Epithelial cell of prostate (primary cell): ENCODE results near the gene MYH3.
"Not testable (repeated sequence)": the region's sequence is repeated elsewhere in the genome, so short reads cannot be mapped to it uniquely, and the experiment has no call there.

ENCODE experiments used
- DNase-seq: peaks from one replicate; pipeline ENCODE4 v3.0.0-alpha.2; 2011; ENCODE audit warnings: low read depth, low spot score
- H3K27ac ChIP-seq: fragments of 450-650 bp; 2 replicates; pipeline ENCODE4 v1.5.1; 2017; ENCODE audit warnings: mild to moderate bottlenecking

The MYH3 gene

DNA sequence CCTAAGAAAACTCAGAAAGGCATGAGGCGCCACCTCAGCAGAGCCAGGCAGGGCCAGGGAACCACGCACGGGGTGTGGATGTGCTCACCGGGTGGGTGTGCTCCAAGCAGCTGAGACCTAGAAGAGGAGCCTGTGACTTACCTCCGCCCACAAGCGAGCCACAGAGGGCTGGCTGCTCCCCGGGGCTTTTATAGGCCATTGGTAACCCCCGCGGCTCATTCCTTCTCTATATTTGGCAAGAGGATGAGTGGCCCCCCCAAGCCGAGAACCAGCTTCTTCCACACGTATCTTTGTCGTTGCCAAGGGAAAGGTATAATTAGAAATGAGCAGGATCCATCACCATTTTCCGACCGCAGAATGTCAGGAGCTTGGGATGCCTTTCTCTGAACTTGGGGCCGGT, at the start of gene MYH3:
Gene MYH3 (minus strand): TSS at position 162 of the 400 bp plus-strand sequence. CDS start 2,245 bp downstream, outside the sequence.
- no peak for DNase-seq
- H3K27ac ChIP-seq: no peak within 1 kb of the TSS

DNA sequence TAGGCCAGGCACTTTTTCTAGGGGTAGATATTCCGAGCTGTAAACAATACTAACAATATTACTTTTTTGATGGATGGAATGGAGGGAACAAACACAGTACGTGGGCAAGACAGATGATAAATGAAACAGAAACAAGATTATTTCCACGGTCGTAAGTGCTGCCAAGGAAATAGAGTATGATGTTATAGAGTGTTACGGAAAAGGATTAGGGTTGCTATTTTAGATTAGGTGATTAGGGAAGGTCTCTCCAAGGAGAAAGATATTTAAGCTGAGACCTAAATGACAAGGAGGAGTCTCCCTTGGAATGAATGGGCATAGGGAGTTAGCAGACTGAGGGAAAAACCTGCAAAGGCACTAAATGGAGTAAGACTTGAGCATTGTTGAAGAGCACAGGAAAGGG, 48.6 kb upstream of the MYH3 start:
- no peak overlapping the region for H3K27ac ChIP-seq
- no peak for DNase-seq

DNA sequence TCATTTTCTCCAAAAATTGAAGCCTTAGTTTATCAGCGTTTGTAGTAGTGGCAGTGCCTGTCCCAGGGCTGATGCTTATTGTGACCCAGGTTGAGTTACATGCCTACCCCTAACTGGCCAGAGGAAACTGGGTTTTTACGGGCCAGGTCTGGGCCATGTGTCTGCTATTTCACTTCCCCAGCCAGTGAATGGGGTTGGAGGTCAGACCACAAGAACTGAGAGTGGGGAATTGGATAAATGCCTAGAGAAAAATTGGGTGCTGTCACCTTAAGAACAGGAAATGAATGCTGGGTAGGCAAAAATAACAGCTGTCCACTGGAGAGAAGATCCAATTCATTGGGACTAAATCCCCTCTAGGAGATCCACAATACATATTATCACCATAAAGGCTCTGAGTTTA, 45.5 kb upstream of the MYH3 start:
- no peak overlapping the region for H3K27ac ChIP-seq
- no peak for DNase-seq

DNA sequence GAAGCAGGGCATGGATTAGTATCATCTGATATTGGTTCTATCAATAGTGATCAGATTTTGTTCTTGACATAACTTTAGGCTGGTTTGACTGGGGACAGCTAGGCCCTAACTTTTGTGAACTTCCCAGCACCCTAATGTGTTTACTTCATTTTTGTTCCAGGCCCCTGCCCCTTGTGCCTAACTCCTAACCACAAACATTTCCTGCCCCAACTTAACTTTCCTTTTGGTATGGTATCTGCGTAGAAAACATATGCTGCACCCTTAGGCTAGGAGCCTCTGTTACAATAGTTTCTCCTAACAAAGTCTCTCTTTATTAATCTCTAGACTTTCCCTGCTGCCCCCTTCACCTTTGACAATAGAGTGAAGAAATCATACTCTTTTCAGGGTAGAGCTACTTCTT, 42.7 kb upstream of the MYH3 start:
- no peak for DNase-seq
- H3K27ac ChIP-seq: no peak overlapping the region

DNA sequence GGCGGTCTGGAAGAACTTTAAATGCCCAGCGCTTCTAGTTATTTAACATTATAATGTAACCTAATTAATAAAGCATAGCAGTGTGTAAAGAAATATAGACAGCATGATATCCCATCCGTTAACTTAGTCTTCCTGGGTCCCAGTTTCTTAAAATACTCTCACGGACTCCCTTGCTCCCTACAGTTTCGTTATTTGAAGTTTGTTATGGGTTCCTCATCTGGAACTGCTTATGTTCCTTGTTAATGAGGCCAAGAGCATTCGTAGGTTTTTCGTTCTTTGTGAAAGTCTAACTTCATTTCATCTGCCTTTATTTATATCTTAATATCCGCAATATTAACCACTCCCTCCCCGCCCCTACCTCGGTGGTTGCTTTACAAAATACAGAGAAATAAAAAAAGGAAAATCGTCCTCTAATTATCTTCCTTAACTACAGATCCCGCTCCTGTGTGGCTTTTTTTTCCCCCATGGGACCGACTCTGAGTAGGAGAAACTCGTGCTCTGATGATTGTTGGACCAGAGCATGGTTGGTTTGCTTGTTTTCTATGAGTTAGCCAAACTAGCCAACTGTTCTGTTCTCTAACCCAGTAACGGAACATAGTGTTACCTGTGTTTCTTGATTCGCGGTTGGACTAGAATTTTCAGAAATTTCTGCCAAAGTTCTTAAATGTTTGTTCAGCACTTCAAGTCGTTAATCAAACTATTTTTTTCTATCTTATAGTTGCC, 41.1 kb upstream of the MYH3 start:
- H3K27ac ChIP-seq: peak overlapping the region; percentile 95
- DNase-seq: no peak

DNA sequence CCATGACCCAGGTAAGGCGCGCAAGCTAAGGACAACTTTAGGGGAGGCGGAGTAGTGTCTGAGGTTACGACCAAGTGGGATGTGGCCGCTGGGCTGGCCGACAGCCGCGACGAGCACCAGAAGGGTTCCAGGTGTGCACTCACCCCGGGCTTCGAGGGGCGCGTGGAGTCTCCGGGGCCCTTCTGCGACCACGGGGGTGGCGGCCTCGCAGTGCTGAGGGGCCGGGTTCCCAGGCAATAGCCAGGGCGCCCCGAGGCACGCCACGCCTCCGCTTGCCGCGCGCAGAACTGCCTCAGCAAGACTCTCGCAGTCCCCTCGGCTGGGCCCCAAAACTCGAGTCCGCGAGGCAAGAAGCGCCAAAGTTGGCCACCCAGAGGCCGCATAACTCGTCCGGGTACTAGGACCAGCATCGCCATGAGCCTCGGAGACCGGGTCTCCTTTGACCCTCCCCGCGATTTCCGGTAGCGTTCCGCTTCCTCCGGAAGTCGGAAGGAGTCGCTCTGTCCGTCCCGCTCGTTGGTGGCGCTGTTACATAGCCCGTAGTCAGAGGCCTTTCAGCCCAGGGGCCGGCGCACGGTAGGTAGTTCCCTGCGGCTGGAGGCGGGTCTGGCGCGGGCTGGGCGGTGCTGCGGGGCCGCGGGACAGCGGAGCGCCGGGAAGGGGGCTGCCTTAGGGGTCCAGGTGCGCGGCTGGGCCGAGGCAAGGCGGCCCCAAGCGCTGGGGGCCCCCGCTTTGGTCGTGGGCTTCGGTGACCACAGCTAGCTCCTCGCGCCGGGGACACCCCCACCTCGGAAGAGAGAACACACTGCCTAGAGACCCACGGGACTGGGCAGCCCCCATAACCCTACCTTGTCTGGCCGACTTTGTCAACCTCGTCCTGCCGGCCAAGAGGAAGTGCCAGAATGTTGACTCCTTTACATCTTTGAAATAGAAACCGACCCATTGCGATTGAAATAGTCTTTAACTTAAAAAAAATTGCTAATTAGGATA, 40.3 kb upstream of the MYH3 start, which contains the start of the genes ADPRM and SCO1:
Gene ADPRM (plus strand): TSS at position 503 of the 990 bp plus-strand sequence. CDS start 7,333 bp downstream, outside the sequence.
Gene SCO1 (minus strand): TSS at position 442 of the 990 bp plus-strand sequence. CDS start 26 bp downstream, at position 416.
- peak within 1 kb of the TSS; percentile 95 for H3K27ac ChIP-seq
- peak; percentile 59 for DNase-seq

DNA sequence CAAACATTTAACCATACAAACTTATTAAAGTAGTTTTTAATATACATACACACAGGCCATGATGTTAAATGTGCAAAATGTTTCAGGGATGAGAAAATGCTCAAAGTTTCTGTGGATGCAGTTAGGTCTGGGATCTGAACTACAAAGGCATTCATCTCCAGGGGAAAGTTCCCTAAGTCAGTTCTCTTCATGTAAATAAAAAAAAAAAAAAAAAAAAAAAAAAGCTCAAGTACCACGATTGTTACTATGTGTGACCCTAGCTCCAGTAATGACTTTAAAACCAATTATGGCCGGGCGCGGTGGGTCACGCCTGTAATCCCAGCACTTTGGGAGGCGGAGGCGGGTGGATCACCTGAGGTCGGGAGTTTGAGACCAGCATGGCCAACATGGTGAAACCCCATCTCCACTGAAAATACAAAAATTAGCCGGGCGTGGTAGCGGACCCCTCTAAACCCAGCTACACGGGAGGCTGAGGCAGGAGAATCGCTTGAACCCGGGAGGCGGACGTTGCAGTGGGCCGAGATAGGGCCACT, 38.8 kb upstream of the MYH3 start:
- not testable (repeated sequence) for H3K27ac ChIP-seq, DNase-seq

DNA sequence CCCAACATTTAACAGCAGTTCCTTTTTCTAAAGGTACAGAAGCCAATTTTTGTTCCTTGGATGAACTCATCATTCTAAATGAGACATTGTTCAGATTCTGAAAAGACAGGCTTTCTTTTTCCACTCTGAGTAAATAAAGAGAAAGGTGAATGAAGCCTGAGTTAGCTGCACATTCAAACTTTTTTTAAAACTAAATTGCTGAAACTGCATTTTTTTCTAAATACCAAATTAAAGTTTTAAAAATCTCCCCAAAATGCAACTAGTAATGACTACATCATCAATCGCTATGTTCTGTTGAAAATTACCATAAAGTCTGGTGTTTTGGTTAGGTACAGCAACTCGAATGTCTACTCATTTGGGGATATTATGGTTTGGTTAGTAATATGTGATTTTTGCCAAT, 30.4 kb upstream of the MYH3 start:
- H3K27ac ChIP-seq: no peak overlapping the region
- no peak for DNase-seq

DNA sequence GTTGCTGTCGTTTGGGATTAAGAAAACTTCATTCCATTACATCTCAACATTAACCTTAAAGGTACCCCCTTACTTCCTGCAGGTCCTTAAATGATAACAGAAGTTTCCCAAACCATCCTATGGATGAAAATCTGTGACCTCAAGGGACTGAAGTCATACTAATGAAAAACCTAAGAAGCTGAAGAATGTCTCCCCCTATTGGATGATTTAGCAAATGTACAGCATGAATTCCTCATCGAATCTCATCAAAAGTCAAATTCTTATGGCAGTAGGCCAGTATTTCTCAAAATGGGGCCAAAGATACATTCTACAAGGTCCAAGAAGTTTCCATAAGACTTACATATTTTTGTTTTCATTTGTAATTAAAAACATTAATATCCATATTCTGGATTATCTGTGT, 26.7 kb upstream of the MYH3 start:
- DNase-seq: no peak
- H3K27ac ChIP-seq: no peak overlapping the region

DNA sequence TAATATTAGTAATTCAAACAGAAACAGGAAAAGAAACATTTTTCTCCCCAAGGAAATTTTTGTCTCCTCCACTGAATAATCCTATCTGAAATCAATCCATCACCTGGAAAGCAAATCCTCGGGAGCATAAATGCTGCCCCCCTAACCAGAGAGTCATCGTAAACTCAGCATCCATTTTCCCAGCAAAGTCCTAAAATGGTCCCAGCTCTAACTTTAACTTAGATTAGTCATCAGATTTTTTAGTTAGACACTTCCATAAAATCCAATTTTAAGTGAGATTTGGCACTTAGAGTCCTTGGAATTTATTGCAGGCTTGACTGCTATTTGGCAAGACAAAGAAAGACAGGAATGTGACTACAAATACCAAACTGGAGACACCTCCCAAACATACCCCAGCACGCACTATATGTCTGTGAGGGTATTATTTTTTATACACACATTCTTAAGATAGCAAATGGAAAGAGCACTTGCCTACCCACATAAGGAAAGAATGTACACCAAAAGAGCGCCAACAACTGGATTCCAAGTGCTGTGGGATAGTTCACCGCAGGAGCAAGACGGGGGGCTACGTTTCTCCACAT, 24.8 kb upstream of the MYH3 start:
- DNase-seq: no peak
- no peak overlapping the region for H3K27ac ChIP-seq

DNA sequence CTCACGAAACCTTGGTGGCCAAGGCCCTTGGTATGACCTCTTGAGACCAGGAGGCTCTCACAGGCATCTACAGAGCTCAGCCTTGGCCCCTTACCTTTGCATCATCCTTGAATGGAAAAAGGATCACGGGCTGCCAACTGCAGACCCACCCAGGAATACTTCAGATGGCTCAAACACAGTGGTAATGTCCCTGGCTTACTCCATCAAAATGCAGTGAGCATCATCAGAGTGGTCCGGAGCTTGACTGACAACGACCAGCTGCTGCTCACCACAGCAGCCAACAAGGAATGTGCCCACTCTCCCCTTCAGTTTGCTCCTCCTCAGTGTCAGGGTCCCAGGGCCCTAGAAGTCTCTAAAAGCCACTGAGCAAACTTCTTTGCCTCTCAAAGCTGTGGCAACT, 17.6 kb upstream of the MYH3 start:
- no peak overlapping the region for H3K27ac ChIP-seq
- no peak for DNase-seq

DNA sequence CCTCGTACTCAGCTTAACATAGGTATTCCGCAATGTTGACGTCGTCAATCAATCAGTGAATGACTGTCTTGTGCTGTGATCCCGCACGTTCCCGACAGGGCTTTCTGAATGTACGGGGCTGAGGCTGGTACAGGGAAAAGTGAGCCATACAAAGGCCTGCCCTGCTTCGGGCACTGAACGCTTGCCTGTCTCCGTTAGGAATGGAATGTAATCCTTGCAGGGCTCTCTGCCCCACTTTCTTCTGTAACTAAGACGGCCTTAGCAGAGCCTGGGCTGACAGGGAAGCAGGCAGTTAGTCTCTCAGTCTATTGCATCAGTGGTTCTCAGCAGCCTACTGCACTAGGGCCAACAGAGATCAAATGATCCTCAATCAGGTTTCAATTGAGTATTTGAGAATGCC, 16.2 kb upstream of the MYH3 start:
- no peak overlapping the region for H3K27ac ChIP-seq
- DNase-seq: no peak

DNA sequence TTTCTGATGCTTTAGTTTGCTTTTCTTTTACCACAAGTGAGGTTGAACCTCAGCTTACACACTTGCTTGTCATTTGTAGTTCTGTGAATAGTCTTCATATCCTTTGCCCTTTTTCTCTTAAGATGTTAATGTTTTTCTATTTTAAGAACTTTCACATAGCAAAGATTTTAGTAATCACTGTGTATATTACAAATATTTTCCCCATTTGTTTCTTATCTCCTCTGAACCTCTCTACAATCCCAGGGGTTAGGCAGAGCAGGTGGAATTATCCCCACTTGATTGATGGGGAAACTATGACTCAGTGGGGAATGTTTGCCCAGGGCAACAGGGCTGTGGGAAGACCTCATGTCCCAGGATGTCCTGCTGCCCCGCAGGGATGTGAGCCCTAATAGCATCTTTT, 11.7 kb upstream of the MYH3 start:
- H3K27ac ChIP-seq: no peak overlapping the region
- no peak for DNase-seq

DNA sequence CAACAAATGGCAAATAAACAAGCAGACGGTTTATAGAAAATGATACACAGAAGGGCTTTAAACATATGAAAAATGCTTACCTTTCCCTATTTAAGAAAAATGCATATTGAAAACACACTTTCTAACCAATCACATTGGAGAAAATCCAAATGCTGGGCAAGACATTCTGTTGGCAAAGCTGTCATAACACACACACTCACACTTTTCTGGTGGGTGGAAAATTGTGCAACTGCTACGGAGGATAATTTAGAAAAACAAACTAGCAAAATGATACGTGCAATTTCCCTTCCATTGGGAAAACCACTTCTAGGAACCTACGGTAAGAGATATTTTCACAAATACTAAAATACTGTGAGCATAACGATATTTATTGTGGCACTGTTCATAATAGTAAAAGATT, 9.8 kb upstream of the MYH3 start:
- H3K27ac ChIP-seq: no peak overlapping the region
- no peak for DNase-seq

DNA sequence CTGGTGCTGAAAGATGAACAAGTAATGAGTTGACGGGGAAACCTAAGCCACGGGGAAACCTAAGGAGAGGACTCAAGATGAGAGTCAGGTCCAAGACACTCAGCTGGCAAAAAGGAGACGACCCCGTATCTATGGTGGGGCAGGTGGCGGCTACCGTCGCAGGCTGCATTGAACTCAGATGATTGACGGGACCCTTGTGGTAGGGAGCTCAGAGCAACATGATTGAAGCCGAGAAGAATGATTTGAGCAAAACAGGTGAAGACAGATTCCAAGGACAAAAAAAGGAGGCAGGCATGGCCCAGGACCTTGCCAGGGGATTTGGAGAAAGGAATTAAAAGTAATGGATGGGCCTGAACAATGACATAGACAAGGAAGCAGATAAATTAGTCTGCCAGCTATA, 7.5 kb upstream of the MYH3 start:
- no peak overlapping the region for H3K27ac ChIP-seq
- DNase-seq: no peak

DNA sequence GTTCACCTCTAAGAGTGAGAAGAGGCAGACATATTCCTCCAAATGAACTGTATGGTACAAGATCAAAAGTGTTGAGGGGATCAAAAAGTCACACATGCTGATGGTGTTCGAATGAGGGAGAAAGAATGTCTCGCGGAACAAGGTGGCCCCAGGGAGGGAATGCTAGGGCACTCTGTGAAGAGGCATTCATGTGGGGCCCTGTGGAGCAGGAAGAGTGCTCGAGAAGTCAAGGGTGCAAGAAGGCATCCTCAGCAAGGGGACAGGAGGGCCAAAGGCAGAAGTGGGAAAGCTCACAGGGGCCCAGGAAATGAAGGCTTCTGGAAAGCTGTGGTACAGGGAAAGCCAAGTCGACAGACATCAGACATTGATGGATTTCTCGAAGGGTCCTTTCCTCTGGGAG, 6.1 kb upstream of the MYH3 start:
- no peak for DNase-seq
- no peak overlapping the region for H3K27ac ChIP-seq

DNA sequence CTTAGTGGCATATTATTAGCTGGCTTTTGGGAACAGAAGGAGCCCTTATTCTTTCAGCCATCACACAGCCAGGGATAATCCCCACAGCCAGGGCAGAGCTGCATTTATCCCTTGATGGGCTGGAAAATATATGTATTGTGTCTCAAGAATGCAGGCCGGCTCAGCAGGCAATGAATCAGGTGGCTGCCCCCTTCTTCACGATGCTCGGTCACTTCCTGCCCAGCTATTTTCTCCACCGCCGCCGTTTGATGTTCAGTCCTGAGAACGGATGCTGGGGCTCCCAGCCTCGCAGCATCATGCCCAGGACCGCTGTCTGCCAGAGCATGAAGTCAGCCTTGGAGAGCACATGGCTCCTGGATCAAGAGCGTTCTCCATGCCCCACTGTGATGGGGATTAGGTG, 4.3 kb upstream of the MYH3 start:
- H3K27ac ChIP-seq: no peak overlapping the region
- no peak for DNase-seq

DNA sequence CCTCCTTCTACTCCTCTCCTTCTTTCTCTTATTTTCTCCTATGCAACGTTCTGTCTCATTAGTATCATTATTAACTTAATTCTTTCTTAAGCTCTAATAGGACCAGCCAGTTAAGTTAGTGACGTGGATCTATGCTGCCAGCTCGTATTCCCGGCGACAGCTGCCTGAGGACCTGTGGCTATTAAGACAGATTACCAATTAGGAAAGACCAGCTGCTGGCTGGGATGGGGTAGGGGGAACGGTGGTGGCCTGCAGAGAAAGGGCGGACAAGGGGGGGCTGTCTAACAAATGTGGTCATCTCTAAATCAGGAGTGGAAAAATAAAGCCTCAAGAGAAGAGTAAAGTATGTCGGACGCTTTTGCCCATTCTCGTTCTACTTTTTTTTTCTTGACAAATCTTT, 770 bp upstream of the MYH3 start:
- no peak overlapping the region for H3K27ac ChIP-seq
- no peak for DNase-seq

DNA sequence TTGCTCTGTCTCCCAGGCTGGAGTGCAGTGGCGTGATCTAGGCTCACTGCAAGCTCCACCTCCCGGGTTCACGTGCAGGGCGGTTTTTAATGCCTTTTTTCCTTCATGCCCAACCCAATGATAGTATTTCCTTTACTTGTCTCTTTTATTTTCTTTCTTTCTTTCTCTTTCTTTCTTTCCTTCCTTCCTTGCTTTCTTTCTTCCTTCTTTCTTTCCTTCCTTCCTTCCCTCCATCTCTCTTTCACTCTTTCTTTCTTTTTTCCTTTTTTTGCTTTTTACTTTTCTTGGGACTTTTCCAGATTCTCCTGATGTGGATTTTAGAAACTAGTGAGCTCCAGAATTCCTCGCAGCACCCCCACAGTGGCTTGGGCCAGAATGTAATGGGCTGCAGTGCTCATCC, 3.1 kb downstream of the MYH3 start:
- no peak for DNase-seq
- H3K27ac ChIP-seq: no peak overlapping the region

DNA sequence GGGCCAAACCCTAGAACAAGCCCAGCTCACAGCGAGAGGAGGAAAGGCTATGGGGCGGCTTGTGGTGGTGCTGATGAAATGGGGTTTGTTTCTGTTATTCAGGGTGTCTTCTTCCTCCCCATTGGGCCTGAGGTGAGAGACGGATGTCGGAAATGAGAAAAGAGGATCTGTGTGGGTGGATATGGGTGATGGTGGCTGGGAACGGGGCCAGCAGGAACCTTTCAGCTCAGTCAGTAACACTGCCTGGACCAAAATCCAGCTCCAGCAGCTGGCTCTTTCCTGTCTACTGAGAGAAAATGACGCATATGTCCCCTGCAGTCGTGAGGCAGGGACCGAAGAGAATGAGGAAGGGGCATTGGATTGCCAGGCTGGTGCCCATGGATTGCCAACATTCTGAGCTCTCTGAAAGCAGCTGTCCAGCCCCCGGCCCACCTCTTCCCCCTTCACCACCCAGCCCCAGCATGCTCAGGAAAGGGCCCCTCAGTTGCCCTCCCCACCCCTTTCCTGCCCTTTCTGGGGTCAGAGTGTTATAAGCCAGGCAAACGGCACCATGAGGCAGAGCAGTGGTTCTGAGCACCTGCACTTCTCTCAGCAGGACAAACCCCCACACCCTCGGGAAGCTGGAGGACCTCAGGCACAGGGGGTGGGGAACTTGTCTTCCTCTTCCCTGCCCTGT, 4.0 kb downstream of the MYH3 start:
- no peak for DNase-seq
- H3K27ac ChIP-seq: no peak overlapping the region
